HG03520 (cell line): ENCODE measurements around the gene SGSM2.

Experiments used
- ATAC-seq: cut with Tn5 transposase; IDR thresholded peaks from one replicate; pipeline ENCODE4 v1.9.1; 2021; ENCODE audit warnings: mild to moderate bottlenecking, moderate library complexity; ENCODE audit not compliant: unreplicated experiment

SGSM2 gene

DNA sequence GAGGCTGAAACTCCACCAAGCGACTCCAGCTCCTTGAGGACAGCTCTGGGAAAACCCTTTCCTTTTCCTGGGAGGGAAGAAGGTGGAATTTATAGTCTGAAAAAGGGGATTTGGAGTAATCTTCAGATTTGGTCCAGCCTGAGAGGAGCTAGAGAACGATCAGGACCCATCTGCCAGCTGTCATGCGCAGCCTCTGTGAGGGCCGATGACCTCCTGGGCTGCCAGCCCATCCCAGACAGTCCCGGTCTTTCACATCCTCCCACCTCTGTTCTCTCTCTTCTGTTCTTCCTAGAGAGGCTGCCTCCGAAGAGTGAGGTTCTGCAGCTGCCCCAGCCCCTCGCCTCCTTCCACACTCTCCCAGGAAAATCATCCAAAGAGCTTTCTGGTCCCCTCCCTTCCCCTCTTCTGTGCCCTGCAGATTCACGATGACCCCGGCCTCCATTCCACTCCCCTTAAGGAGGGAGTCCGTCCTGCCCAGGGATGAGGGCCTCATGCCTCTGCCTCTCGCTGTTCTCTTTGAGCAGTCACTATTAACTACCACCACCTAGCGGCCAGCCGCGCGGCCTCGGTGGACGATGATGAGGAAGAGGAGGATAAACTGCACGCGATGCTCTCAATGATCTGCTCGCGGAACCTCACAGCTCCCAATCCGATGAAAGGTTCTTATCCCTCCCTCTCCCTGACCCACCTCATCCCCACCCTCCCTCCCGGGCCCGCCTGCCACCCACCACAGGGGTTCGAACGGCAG lies 29.6 kb downstream of the SGSM2 start:
- no peak for ATAC-seq

GRCh38 chr17:2368359-2368758 lies 31.1 kb downstream of the SGSM2 start:
- no peak for ATAC-seq

GRCh38 chr17:2369039-2369438 lies 31.7 kb downstream of the SGSM2 start:
- ATAC-seq: no peak

DNA sequence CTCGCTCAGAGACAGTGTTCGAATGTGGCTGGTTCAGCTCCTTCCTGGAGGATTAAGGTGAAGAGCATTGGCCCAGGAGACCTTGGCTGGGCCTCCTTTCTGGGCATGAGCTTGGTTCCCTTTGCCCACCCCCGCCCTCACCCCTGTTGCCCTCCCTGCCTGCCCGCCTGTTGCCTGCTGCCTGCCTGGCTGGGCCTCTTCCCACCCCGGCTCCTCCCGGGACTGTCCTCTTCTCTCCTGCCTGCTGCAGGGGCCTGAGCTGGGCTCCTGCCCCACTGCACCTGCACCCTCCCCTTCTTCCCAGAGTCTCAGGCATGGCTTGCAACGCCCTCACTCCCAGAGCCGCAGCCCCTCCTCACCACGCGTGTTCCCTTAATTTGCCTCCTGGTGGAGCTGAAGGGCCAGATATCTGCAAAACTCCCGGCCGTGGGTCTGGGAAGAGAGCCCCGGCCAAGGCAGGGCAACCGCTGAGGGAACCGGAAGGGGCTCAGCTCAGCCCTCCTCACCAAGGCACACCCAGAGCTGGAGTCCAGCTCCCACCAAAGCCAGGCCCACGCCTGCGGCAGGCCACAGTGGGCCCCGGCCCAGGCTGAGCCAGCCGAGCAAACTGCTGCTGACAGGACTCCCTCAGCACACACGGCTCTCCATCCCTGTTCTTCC lies 32.4 kb downstream of the SGSM2 start:
- ATAC-seq: no peak

DNA sequence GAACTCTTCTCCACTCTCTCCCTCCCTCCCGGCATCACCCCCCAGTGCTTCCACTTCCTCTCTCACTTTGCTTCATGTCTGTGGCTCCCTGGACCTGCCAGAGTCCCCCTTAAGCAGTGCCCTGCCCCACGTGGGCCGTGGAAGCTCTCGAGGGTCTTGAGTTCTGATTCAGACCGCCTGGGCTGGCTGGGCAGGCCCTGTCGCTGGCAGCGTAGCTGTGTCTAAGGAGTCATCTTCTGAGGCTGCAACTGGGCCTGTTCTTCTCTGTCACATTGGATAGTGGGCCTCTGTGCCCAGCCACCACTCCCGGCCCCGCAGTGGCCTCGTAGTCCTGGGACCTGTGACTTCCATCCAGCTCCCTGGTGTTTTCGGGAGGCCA lies 32.9 kb downstream of the SGSM2 start:
- no peak for ATAC-seq

DNA sequence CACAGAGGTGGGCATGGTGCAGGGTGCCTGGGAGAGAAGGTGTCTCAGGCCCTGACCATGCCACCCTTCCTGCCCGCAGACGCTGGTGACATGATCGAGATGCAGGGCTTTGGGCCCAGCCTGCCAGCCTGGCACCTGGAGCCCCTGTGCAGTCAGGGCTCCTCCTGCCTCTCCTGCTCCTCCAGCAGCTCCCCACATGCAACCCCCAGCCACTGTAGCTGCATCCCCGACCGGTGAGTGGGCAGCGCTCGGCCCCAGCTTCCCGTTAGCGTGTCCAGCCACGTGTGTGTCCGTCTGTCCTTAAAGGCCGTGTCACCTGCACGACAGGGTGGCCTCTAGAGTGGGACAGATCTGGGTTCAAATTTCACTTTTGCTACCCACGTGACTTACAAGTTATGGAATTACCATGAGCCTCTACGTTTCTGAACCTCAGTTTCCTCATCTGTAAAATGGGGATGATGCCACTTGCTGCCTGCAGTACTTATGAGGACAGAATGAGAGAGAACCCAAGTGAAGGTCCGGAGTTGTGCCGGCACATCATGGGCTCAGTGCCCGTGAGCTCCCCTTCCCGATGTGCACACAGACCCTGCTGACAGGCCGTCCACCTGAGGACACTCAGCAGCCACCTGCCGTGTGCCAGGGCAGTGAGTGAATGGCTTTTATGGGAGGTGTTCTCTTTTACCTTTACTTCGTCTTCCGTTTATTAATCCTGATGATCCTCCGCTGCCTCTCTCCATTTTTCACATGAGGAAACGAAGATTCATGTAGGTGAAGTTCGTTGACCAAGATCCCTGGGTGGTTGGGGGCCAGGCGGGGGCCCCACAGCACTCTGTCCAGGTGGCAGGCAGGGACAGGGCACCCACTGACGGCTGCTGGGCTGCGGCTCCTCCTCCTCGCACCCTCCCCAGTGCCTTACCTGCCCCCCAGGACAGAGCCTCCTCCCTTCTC lies 34.2 kb downstream of the SGSM2 start:
- no peak for ATAC-seq

DNA sequence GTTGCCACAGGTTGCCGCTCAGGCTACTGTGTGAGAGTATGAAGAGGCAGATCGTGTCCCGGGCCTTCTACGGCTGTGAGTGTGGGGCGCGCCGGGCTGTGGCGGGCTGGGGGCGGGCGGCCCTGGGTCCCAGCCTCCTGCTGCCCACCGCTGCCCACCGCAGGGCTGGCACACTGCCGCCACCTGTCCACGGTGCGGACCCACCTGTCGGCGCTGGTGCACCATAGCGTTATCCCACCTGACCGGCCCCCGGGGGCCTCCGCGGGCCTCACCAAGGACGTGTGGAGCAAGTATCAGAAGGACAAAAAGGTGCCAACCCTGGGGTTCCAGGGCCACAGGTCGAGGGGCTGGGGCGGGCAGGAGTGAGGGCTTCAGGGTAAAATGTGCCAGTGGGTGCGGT lies 34.9 kb downstream of the SGSM2 start:
- no peak for ATAC-seq

DNA sequence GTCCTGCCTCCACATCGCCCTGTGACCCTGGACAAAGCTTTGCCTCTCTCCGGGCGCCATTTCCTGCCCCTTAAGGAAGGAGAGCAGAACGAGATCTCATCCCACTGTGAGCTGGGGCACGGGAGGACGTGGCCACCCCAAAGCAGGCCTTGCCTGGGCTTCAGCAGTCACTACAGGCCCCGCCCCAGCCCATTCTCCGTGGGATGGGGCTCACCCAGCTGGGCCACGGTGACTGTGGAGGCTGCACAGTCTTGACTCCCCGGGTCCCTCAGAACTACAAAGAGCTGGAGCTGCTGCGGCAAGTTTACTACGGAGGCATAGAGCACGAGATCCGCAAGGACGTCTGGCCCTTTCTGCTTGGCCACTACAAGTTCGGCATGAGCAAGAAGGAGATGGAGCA lies 35.4 kb downstream of the SGSM2 start:
- ATAC-seq: no peak

- ATAC-seq: no peak
Observed at GRCh38 chr17:2373179-2373578, 35.9 kb downstream of the SGSM2 start.

- ATAC-seq: no peak
Observed at GRCh38 chr17:2374549-2375285, 37.4 kb downstream of the SGSM2 start.

- ATAC-seq: no peak
Observed at GRCh38 chr17:2375406-2375805, 38.1 kb downstream of the SGSM2 start.

GRCh38 chr17:2376107-2376506 lies 38.8 kb downstream of the SGSM2 start:
- ATAC-seq: no peak

DNA sequence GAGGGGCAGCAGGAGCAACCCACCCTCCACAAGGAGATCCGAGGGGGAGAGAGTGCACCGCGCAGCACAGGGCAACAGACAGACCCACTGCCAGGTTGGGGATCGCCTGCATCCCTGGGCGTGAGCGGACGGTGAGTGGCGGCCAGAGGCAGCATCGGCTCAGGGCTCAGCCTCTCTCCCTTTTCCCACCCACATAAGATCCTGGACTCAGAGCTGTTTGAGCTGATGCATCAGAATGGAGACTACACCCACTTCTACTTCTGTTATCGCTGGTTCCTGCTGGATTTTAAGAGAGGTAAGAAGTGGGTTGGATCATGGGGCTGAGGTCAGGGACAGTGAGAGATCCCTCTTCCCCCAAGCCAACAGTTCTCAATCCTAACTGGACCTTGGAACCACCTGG lies 40.4 kb downstream of the SGSM2 start:
- no peak for ATAC-seq

- ATAC-seq: no peak
Observed at GRCh38 chr17:2378905-2379304, 41.6 kb downstream of the SGSM2 start.

GRCh38 chr17:2379489-2380225 lies 42.4 kb downstream of the SGSM2 start:
- no peak for ATAC-seq

GRCh38 chr17:2380226-2380922 lies 43.1 kb downstream of the SGSM2 start:
- no peak for ATAC-seq

DNA sequence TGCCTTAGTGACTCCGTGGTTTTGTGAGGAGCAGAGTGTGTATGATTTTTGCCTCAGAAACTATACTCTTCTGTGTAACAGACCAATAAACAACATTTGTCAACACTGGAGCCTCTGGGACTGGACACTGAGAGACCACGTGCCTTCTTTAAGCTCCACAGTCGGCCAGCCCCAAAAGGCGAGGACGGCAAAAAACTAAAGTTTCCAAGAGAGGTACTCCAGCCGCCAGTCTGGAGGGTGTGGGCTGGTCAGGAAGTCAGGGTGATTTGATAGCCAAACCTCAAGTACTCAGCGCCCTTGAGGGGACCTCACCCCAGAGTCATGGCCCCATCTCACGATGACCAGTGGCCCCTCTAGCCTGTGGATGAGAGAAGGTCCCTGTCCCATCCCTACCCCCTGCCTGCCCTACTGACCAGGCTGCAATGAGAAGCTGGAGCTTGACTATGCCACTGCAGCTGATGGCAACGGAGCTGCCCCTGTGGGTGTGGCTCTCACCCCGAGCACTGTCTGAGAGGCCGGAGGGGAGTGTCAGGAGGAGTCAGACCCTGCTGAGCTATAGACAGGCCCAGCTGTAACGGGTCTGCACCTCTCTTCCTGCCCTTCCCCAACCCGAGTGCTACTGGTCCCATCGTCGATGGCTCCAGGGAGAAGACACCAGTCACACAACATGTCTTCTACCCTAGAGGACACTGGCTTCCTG lies 43.8 kb downstream of the SGSM2 start:
- ATAC-seq: no peak

GRCh38 chr17:2383628-2384167 lies 46.4 kb downstream of the SGSM2 start:
- no peak for ATAC-seq
